ENCODE measurements around the gene FXYD2. TPM values are rescaled to one million over a fixed set of nuclear protein-coding genes. Genes with fewer than 3 reads are reported as not detected.

FXYD2 gene
- total RNA-seq, 1 donor from 2014 or later, result not detected

DNA sequence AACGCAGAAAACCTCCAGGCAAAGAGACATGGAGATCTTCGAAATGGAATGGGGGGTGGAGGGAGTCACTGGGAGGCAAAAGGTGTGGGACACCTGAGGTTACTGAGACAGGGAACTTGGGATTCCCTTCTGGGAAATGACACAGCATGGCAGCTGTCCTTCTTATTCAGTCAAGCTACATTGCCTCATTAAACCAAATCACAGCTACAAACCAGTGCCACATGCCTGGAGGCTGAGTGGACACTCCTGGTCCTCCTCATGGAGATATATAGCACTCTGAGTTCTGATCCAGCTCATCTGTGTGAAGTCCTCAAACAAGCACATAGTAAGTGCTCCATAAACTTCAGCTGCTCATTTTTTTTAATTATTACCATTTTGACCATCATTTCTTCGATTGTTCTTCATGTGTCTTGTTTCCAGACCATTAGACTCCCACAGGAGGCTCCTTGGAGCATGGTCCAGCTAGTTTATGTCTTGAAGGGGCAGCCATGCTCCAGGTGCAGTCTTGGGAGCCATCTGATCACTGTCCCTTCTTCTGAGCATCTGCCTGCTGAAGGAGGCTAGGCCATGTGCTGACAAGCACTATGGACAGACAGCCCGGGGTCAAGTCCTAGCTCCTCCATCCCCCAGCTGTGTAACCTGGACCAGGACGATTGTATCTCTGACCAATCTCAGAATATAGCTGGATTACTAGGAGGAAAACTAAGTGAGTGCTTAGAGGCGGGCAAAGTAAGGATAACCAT lies 9.7 kb upstream of the FXYD2 start:
- H3K4me3 Mint-ChIP-seq (ENCODE audit: unreplicated experiment), result no peak overlapping the region
- DNase-seq (ENCODE audit: extremely low spot score, unreplicated experiment), result peak; percentile 42

DNA sequence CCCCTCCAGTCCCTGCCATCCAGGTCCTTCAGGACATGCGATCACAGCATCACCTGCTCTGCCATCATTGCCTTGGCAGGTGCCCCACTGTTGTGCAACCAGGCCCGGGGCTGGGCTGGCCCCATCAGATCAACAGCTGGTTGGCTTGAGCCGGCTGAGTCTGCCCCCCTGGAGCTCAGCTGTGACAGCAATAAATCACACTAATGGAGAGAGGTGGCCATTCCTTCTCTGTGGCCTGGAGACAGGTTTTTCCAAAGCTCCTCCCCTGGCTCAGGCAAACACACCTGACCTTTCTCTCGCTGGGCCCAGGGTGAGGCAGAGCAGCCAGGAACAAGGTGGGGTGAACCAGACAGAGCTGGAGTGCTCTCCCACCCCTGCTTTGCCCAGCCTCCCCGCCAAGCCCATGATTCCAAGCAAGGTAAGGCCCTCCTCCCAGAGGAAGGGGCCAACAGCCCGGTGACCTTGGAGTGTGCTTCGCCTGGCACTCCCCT lies 8.9 kb upstream of the FXYD2 start:
- Mint-ChIP-seq H3K36me3 (ENCODE audit: unreplicated experiment) (no peaks in the 10 kb centered on the region), H3K27me3 (ENCODE audit: unreplicated experiment) (peaks cover 22% of the 10 kb centered on the region), H3K4me1 (ENCODE audit: unreplicated experiment) (peaks cover 2% of the 10 kb centered on the region), H3K27ac (ENCODE audit: unreplicated experiment) (no peak overlapping the region), H3K9me3 (ENCODE audit: unreplicated experiment) (no peaks in the 10 kb centered on the region), H3K4me3 (ENCODE audit: unreplicated experiment) (no peak overlapping the region)
- TF ChIP-seq, protein P1, sequence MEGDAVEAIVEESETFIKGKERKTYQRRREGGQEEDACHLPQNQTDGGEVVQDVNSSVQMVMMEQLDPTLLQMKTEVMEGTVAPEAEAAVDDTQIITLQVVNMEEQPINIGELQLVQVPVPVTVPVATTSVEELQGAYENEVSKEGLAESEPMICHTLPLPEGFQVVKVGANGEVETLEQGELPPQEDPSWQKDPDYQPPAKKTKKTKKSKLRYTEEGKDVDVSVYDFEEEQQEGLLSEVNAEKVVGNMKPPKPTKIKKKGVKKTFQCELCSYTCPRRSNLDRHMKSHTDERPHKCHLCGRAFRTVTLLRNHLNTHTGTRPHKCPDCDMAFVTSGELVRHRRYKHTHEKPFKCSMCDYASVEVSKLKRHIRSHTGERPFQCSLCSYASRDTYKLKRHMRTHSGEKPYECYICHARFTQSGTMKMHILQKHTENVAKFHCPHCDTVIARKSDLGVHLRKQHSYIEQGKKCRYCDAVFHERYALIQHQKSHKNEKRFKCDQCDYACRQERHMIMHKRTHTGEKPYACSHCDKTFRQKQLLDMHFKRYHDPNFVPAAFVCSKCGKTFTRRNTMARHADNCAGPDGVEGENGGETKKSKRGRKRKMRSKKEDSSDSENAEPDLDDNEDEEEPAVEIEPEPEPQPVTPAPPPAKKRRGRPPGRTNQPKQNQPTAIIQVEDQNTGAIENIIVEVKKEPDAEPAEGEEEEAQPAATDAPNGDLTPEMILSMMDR (IDR thresholded peaks at IDR 0.05), result no peak
- no peak for DNase-seq (ENCODE audit: extremely low spot score, unreplicated experiment)

More for the DNA sequence above, 9.7 kb upstream of the FXYD2 start:
- no peak overlapping the region for H3K27ac Mint-ChIP-seq (ENCODE audit: unreplicated experiment)
- TF ChIP-seq, protein P1 (IDR thresholded peaks at IDR 0.05), result no peak
- no peaks in the 10 kb centered on the region for H3K4me1 Mint-ChIP-seq (ENCODE audit: unreplicated experiment)
- H3K27me3 Mint-ChIP-seq (ENCODE audit: unreplicated experiment), result peaks cover 26% of the 10 kb centered on the region
- no peaks in the 10 kb centered on the region for H3K9me3 Mint-ChIP-seq (ENCODE audit: unreplicated experiment)
- H3K36me3 Mint-ChIP-seq (ENCODE audit: unreplicated experiment), result no peaks in the 10 kb centered on the region

DNA sequence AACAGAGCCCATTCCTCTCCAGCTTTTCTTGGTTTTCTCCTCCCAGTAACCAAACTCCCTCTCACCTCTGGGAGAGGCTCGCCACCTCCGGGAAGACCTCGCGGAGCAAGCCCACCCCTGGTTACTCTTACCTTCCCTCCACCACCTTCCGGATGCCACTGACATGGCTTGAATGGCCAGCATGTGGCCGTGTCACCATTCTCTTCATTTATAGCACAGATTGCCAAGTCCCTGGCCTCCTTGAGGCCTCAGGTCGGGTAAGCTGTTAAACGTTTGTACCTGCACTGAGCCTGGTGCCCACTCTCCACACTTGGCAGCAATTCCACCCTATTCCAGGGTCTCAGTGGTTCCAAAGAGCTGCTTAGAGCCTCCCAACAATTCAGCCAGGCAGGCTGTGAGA lies 8.0 kb upstream of the FXYD2 start:
- Mint-ChIP-seq H3K27ac (ENCODE audit: unreplicated experiment) (no peak overlapping the region), H3K4me3 (ENCODE audit: unreplicated experiment) (no peak overlapping the region), H3K4me1 (ENCODE audit: unreplicated experiment) (peaks cover 2% of the 10 kb centered on the region), H3K27me3 (ENCODE audit: unreplicated experiment) (peaks cover 13% of the 10 kb centered on the region), H3K9me3 (ENCODE audit: unreplicated experiment) (no peaks in the 10 kb centered on the region), H3K36me3 (ENCODE audit: unreplicated experiment) (no peaks in the 10 kb centered on the region)
- TF ChIP-seq, protein P1 (IDR thresholded peaks at IDR 0.05), result no peak
- no peak for DNase-seq (ENCODE audit: extremely low spot score, unreplicated experiment)

DNA sequence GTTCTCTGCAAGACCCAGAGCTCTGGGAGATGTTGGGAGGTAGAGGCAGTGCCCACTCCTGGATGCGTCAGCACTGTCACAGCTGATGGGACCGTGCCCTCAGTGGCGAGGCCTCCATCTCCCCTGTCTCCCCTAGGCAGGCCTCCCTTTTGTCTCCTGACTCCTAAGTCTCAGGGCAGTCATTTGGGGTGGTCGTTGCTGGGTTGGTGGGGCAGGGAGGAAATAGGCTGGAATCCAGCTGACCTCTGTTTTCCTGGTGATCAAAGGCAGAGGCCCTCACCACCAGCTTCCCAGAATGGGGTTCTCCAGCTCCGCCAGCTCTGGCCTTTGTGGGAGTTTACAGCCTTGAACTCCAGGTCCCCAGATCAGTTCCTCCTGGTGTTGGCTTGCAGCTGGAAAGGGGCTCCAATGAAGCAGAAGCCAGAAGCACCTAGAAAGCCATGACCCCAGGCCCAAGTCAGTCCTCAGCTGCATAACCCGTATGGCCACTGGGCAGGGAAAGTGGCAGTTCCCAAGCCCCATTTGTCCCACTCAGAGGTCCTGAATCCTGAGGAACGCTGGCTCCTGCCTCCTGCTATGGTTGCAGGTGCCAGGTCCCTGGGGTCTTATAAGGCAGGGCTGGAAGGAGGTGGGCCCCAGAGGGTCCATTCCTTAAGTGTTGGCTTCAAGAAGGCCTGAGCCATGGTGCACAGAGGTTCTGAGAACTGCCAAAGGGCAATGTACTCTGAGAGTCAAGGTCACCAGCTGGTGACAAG lies 7.3 kb upstream of the FXYD2 start:
- H3K4me3 Mint-ChIP-seq (ENCODE audit: unreplicated experiment), result no peak overlapping the region
- peaks cover 2% of the 10 kb centered on the region for H3K4me1 Mint-ChIP-seq (ENCODE audit: unreplicated experiment)
- H3K27ac Mint-ChIP-seq (ENCODE audit: unreplicated experiment), result no peak overlapping the region
- no peaks in the 10 kb centered on the region for H3K36me3 Mint-ChIP-seq (ENCODE audit: unreplicated experiment)
- DNase-seq (ENCODE audit: extremely low spot score, unreplicated experiment), result no peak
- H3K27me3 Mint-ChIP-seq (ENCODE audit: unreplicated experiment), result peaks cover 6% of the 10 kb centered on the region
- H3K9me3 Mint-ChIP-seq (ENCODE audit: unreplicated experiment), result no peaks in the 10 kb centered on the region
- TF ChIP-seq, protein P1 (IDR thresholded peaks at IDR 0.05), result no peak

All from osteocyte (in vitro differentiated cells).